Activated naive CD4-positive, alpha-beta T cell treated with Interleukin-2 at 50 U/mL for 16 hours (primary cell): ENCODE data around the gene STUB1.
A peak's percentile ranks its signal among the peaks of the same experiment; 100 is the strongest.

Experiments
- DNase-seq: peaks from one replicate; pipeline ENCODE4 v3.0.0-alpha.2; 2020

STUB1 gene

DNA sequence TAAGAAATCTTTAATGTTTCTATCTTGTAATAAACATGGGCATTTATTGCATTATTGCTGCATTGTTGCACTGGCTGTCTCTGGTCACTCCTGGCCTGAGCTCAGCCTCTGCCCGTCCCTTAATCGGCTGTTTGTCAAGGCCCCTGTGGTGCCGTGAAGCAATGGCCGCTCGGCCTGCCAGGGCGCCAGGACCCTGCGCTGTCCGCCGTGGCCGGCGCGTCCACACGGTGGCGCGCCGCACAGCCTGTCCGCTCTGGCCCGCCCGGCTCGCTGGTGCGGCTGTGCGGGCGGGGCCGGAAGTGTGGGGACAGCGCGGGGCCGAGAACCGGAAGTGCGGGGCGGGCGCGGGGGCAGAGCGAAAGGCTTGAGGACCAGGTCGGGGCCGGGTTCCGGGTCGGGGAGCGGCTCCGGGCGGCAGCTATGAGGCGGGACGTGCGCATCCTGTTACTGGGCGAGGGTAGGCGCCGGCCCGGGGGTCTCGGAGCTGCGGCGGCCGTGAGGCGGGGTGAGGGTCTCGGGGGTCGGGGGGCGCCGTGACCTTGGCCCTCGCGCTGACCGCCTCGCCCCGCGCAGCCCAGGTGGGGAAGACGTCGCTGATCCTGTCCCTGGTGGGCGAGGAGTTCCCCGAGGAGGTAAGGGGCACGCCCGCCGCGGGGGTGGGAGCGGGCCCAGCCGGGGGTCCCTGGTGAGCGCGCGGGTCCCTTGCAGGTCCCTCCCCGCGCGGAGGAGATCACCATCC is 12.3 kb upstream of the STUB1 start, which contains the start of gene RHOT2:
Gene RHOT2, plus strand, starts transcription at position 353 of the 739 bp plus-strand sequence. Its CDS starts 68 bp downstream, at position 421.
- peak; percentile 94 for DNase-seq

DNA sequence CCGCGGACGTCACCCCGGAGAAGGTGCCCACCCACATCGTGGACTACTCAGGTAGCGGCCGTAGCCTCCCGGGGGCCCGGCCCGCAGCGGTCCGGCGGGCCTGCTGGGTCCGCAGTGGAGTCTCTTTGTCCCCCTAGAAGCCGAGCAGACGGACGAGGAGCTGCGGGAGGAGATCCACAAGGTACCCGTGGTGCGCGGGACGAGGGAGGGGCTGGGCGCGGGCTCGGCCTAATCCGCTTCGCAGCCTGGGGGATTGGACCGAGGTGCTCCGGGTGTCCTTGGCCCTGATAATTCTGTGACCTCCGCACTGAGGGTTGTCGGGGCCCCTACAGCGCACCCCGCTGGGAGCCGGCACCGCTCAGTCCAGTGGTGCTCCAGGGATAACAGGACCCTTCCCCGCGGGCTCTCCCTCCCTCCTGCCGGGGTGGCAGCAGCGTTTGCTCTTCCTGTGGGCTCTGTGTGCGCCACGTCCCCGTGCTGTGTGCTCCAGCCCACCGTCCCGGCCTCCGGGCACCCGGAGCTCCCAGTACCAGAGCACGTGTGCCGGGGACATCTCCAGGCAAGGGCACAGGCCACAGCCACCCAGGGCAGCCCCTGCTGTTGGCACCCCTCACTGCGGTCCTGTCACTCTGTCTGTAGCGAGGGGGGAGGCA is 11.6 kb upstream of the STUB1 start:
- DNase-seq: no peak

DNA sequence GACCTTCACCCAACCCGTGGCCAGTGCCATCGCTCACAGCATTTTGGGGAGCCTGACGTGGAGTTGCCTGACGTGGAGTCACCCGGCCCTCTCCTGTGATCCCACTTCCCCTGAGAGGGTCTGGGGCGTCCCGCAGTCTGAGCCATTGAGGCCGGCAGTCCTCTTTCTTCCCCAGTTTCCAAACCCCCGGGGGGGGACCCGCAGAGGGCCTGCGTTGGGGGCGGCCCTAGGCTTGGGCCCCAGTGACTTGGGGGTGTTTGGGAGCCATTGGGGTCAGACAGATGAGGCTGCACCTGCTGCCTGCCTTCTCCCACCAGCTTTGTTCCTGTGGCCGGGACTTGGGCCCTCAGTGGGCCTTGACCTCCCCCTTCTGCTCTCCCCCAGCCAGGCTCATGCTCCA is 10.5 kb upstream of the STUB1 start:
- no peak for DNase-seq

GRCh38 chr16:670485-671352 is 9.5 kb upstream of the STUB1 start:
- no peak for DNase-seq

DNA sequence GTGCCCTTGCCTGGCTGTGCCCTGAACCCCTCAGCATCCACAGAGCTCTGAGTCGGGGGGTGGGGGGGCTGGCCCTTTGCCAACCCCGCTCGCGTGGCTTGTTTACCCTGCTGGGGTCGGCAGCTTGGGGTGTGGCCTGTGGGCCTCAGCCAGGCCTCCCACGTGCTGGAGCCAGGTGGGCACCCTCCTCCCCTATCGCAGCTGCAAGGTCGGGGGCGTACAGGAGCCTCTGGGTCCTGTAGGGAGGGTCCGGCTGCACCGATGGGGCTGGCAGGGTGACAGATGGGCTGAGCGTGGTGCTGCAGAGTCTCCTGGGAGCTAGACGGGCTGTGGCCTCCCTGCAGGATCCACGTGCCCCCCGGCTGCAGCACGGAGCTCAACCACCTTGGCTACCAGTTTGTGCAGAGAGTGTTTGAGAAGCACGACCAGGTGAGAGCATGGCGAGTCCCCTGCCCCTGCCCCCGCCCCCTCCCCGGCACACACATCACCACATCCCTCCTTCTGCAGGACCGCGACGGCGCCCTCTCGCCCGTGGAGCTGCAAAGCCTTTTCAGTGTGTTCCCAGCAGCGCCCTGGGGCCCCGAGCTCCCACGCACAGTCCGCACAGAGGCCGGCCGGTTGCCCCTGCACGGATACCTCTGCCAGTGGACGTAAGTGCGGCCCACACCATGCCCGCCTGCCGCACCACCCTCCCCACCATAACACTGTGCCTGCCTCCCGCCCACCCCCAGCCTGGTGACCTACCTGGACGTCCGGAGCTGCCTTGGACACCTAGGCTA is 8.7 kb upstream of the STUB1 start:
- DNase-seq: no peak

- no peak for DNase-seq
Observed at GRCh38 chr16:672371-672770, 7.8 kb upstream of the STUB1 start.

GRCh38 chr16:672851-673250 is 7.4 kb upstream of the STUB1 start:
- DNase-seq: no peak

DNA sequence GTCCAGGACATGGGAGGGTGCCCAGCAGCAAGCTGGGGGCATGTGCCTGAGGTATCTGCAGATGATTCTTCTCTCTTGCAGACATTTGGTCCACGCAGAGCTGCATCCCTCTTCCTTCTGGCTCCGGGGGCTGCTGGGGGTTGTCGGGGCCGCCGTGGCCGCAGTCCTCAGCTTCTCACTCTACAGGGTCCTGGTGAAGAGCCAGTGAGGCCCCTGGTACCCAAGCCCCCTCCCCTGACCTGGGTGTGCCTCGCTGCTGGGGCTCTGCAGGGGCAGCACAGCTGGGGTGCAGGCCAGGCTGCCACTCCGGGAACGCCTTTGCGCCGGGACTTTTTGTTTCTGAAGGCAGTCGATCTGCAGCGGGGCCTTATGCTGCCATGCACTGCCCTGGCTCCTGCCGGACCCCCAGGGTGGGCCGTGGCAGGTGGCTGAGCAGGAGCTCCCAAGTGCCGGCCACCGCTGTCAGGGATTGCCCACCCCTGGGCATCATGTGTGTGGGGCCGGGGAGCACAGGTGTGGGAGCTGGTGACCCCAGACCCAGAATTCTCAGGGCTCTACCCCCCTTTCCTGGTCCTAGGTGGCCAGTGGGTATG is 6.7 kb upstream of the STUB1 start:
- no peak for DNase-seq

DNA sequence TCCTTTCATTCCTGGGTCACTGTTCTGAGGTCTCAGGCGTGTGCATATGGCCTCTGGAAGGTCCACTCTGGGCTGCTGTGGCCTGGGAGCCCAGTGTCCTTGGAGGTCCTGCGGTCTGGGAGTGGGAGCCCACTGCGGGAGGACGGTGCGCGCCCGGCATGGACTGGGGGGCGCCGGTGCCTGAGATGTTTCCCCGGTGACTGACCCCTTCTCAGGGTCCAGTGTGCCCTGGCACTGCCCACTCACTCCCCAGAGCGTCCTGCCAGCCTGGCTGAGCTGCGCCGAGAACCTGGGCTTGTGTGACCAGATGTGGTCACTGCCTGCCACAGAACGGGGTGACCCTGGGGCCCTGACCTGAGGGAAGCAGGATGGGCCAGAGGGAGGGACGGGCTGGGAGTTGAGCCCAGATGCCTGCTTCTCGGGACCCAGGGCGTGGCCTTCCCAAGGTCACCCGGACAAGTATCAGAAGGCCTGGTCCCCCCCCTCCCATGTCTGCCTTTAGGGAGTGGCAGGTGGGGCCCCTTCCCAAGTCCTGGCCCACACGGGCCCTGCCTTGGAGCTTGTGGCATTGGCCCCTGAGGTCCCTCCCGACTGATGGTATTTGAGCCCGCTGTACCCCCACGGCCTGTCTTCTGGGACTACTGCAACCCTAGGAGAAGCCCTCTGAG is 5.9 kb upstream of the STUB1 start:
- DNase-seq: no peak

GRCh38 chr16:674968-675883 is 5.0 kb upstream of the STUB1 start, which contains the start of gene RHBDL1:
TSS of gene RHBDL1 (plus strand) at chr16:675671. CDS start at chr16:675791, 120 bp downstream.
- DNase-seq: peak; percentile 25

DNA sequence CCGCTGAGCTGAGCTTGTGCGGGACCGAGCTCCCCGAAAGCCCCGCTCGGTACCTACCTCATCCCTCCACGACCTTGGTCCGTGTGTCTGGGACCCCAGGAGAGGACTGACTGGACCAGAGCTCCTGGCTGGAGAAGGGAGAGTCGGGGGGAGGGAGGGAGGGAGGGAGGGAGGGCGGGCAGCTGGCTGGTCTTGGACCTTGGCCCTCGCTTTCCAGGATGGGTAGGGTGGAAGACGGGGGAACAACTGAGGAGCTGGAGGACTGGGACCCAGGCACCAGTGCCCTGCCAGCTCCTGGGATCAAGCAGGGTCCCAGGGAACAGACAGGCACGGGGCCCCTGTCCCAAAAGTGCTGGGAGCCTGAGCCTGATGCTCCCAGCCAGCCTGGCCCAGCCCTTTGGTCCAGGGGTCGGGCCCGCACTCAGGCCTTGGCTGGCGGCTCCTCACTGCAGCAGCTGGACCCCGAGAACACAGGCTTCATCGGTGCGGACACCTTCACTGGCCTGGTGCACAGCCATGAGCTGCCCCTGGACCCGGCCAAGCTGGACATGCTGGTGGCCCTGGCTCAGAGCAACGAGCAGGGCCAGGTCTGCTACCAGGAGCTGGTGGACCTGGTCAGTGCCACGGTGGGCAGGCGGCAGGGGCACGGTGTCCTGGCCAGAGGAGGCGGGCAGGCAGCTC is 4.2 kb upstream of the STUB1 start:
- no peak for DNase-seq

DNA sequence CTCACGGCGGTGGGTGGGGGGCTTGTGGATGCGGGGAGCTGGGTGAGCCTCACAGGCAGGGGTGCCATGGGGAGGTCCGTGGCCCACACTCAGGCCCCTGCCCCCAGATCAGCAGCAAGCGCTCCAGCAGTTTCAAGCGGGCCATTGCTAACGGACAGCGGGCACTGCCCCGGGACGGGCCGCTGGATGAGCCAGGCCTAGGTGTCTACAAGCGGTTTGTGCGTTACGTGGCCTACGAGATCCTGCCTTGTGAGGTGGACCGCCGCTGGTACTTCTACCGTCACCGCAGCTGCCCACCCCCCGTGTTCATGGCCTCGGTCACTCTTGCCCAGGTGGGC is 3.7 kb upstream of the STUB1 start:
- no peak for DNase-seq

DNA sequence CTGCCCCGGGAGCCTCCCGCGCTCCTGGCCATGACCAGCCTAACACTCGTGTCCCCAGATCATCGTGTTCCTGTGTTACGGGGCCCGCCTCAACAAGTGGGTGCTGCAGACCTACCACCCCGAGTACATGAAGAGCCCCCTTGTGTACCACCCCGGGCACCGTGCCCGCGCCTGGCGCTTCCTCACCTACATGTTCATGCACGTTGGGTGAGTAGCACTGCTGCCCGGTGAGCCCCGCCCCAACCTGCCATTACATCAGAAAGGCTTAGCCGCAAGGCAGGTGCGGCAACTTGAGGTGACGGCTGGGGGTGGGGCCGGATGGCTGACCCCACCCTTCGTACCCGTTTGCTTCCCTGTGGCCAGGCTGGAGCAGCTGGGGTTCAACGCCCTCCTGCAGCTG is 3.3 kb upstream of the STUB1 start:
- peak; percentile 28 for DNase-seq

DNA sequence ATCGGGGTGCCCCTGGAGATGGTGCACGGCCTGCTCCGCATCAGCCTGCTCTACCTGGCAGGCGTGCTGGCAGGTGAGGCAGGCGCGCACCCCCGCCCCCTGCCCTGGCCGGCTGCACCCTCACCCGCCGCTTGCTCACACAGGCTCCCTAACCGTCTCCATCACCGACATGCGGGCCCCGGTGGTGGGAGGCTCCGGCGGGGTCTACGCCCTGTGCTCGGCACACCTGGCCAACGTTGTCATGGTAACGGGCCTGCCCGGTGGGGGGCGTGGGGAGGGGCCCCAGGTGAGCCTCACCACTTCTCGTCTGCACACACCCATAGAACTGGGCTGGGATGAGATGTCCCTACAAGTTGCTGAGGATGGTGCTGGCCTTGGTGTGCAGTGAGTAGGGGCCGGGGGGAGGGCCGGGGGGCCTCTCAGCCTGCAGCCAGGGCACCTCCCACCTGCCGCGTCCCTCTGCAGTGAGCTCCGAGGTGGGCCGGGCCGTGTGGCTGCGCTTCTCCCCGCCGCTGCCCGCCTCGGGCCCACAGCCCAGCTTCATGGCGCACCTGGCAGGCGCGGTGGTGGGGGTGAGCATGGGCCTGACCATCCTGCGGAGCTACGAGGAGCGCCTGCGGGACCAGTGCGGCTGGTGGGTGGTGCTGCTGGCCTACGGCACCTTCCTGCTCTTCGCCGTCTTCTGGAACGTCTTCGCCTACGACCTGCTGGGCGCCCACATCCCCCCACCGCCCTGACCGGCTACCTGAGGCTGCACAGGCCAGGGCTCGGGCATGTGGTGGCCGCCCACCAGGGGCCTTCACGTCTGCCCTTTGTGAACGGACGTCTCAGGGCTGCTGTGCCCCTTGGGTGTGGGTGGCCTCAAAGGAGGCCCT is 2.7 kb upstream of the STUB1 start:
- no peak for DNase-seq

GRCh38 chr16:678209-678857 is 1.9 kb upstream of the STUB1 start:
- DNase-seq: no peak

- peak; percentile 53 for DNase-seq
Observed at GRCh38 chr16:678858-679813, 1.1 kb upstream of the STUB1 start.

DNA sequence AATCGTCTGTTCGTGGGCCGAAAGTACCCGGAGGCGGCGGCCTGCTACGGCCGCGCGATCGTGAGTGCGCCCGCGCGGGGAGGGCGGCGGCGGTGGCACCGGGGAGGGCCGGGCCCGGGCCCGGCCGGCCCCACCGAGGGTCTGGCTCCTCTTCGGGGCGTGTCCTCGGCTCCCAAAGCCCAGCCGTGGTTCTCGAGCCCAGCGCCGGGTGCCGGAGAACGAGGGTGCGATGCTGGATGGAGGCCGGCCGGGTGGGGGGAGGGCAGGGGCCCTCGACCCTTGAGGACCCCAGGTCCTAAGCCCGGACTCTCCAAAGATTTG is 375 bp downstream of the STUB1 start:
- DNase-seq: no peak
